Activated naive CD4-positive, alpha-beta T cell (primary cell): ENCODE data around the gene EXOSC1.
"Not testable (repeated sequence)": the region's sequence is repeated elsewhere in the genome, so short reads cannot be mapped to it uniquely, and the experiment has no call there.

ENCODE experiments used
- DNase-seq, 4 experiments: peaks; one replicate each; lab custom pipeline; 2025; lab: John Stamatoyannopoulos, UW

Gene EXOSC1

DNA sequence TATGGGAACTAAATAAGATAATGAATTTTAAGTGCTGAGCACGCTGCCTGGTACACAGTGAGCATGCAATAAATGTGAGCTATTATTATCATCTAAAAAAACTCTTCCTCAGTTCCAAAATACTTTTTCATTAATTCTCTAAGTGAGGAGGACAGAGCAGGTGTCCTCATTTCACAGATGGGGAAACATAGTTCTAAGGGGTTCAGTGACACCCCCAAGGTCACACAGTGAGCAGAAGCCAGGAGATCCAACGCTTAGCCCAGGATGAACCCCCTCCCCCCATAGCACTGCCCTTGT, 37.9 kb downstream of the EXOSC1 start:
- no peak for DNase-seq

DNA sequence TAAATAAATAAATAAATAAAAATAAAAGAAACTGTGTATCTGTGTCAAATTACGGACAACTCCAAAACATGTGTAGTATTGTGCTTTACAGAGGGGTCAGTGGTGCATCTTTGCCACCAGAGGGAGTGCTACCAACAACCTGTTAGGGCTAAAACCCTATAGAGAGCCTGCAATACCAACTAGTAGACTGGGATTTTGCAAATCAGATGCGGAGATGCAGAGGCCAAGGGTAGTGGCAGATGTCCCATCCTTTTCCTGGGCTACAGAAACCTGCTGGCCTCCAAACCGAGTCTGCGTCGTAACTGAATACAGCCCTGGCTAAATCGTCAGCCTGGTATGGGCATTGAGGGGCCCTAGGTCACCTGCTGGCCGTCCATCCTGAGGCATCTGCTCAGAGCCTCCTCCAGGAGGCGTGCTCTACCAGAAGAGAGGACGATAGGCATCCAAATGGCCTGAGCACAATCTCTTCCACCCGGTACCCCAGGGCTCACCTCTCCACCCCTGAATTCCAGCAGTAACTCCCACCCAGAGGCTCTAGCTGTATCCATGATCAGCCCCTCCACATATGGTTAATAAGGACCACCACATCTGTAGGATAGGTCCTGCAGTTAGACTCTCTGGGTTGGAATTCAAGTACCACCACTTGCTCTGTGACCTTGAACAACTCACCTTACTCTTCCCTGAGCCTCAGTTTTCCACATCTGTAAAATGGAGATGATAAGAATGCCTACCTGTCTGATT, 38.4 kb downstream of the EXOSC1 start:
- DNase-seq = peak in 3 of 4 experiments; percentile 19 to 44 (median 38)

DNA sequence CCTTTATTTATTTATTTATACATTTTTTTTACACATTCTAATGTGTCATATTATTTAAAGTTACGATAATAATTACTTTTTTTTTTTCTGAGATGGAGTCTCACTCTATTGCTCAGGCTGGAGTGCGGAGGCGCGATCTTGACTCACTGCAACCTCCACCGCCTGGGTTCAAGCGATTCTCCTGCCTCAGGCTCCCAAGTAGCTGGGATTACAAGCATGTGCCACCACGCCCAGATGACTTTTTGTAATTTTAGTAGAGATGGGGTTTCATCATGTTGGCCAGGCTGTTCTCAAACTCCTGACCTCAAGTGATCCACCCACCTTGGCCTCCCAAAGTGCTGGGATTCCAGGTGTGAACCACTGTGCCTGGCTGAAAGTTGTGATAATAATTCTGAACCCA, 39.3 kb downstream of the EXOSC1 start:
- not testable (repeated sequence) for DNase-seq

DNA sequence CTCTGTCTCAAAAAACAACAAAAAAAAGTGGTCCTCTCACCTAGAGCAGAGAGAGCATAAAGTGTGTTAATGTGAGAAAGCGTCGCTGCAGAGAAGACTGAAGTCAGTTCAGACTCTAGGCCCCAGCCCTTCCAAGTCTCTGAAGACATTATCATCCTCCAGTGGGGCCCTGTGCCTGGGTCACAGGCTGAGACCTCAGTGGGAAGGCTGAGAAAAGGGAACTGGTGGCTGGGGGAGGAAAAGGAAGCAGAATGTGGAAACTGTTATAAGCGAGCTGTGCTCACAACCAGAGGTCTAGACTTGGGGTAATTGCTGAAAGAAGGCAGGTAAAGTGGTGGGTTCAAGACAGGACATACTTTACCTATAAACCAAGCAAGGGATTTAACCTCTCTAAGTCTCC, 39.7 kb downstream of the EXOSC1 start:
- no peak for DNase-seq

DNA sequence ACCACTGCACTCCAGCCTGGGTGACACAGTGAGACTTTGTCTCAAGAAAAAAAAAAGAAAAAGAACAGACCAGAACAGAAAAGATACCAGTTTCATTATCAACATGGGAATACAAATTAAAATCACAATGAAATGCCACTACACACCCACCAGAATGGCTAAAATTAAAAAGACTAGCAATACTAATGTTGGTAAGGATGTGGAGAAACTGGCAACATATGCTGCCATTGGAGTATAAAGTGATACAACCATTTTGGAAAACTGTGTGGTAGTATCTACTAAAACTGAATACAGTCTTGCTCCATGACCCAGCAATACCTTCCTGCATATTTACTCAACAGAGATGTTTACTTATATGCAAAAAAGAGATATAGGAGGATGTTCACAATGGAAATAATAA, 41.8 kb downstream of the EXOSC1 start:
- no peak for DNase-seq

DNA sequence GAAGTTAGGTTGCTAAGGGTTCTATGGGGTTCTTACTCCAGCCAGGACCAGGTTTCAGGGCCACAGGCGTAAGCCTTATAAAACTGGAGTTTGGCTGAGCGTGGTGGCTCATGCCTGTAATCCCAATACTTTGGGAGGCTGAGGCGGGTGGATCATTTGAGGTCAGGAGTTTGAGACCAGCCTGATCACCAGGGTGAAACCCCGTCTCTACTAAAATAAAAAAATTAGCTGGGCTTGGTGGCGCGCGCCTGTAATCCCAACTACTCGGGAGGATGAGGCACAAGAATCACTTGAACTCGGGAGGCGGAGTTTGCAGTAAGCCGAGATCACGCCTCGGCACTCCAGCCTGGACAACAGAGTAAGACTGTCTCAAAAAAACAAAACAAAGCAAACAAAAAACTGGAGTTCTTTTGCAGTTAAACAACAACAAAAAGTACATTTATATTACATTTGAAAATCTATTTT, 44.3 kb downstream of the EXOSC1 start:
- no peak for DNase-seq

DNA sequence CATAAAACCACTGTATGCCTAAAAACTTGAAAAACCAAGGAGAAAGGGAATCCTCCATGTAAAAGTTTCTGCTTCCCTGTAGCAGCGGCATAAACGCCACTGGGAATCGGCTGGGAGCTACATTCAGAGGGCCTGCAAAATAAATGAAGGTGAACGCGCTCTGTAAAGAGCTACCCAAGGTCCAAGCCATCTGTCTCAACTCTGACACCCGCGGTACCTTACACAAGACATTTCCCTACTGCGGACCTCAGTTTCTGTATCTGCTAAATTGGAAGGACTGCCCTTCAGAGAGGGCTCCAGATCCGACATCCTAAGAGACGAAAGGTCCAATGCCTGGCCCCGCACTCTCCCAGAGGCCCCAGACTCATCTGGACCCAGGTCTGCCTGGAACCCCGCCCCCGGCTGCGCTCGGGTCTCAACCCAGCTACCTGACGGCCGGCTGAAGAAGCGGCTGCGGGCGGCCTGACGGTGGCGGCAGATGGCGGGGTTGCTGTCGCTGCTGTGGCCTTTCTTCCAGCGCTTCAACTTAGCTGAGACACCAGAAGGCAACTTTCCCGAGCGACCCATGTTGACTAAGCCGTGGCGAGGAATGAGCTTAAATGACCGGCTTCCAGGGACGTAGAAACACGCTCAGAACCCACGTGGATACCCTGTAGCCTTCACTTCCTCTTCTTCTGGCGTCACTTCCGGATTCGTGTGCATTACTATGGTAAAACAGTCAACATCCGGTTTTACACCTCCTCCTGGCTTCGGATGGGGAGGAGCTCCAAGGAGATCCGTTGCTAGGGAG, 44.9 kb downstream of the EXOSC1 start, which contains the start of gene RRP12:
RRP12 (minus strand) TSS at position 676 of the 790 bp plus-strand sequence; CDS start at position 567, 109 bp downstream.
- DNase-seq = peak; percentile 29 to 58 (median 50)

DNA sequence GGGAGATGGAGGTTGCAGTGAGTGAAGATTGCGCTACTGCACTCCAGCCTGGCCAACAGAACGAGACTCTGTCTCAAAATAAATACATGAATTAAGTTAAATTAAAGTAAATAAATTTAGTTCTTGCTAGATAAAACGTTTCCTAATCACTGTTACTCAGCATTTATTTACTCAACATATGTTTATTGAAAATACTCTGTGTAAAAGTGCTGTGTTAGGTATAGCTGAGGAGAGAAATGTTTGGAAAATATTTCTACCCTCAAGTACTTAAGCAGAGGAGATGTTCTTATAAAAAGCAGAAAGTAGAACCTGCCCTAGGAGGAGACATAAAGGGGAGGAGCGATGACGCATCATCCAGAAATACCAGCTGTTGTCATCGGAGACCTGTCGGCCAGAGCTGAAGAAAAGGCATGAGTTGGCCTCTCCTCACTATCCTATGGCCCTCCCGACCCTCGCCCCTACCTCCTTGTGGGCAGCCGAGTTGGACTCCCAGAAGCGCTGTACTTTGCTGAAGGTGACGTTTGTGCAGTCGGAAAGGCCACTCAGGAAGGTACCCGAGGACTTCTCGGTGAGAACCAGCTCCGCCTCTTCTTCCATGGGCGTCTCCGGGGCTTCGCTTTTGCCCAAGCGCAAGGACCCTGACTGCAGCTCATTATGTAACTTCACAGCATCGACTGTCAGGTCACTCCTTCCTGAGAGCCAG, 45.8 kb downstream of the EXOSC1 start:
- no peak for DNase-seq

DNA sequence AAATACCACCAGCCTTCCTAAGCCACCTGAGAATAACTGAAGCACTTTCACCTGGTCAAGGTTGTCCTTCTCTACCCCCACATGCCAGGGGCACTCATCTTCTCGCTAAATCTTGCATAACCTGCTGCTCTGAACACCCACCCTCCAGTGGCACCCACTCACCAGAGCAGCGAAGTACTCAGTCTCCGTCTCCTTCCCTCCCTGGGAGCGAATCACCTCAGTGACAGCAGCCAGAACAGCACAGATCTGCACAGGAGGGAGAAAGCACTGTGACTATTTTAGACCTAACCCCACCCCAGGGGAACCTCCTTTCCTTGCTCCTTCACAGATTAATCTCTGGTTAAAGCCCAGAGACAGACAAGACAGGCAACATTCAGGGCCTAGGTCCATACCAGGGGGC, 49.8 kb downstream of the EXOSC1 start:
- DNase-seq = no peak

DNA sequence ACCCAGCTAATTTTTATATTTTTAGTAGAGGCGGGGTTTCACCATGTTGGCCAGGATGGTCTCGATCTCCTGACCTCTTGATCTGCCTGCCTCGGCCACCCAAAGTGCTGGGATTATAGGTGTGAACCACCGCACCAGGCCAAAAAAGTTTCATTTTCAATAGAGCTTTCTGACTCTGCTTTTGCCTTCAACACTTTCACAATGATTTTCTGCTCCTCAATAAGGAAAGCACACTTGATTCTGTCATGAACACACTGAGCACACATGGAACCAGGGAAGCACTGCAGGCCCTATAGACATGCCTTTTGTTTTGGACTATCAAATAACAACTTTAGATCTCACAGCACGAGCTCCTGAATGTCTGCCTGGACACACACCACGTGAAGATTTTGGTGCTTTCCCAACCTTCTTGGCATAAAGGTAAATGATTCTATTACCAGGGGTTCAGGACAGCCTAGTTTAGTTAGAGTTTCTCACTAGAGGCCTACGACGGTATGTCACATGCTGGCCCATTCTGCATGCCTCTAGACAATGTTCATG, 52.7 kb downstream of the EXOSC1 start:
- DNase-seq = no peak

DNA sequence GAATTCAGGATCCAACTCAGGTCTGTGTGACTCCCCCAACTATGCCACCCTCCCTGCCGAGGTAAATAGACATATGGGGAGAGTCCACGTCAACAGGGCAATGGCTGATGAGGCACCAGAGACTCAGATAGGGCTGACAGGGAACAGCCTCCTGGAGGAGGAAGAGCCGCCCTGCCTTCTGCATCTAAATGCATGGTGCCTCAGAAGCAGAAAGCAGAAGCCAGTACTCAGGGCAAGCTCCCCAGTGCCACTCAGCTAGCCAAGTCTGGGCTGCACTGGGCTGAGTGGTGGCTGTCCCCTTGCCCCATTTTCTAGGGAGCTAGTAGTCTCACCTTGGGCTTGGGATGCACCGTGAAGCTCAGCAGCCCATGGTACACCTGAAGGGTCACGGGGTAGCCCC, 55.7 kb downstream of the EXOSC1 start:
- DNase-seq = no peak

DNA sequence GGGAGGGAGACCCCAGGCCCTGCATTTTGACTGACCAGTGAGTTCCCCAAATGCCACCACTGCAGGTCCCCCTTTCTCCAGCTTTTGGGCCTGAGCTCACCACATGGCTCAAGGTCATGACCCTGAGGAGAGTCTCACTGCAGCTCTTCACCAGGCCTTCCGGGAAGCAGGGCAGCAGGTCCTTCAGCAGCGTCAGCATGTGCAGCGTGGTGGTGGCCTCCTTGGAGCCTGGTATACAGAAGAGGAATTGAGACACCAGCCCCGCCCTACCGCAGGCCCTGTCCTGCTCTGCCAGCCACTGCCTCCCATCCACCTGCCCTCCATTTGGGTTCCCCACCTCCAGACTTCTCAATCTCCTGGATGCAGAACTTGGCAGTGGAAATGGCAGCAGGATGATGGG, 57.7 kb downstream of the EXOSC1 start:
- DNase-seq = no peak
